Right atrium auricular region (tissue), 2 donors: ENCODE results near the gene IRF8. TPM values are rescaled to one million over a fixed set of nuclear protein-coding genes. Genes with fewer than 3 reads are reported as not detected.

ENCODE experiments used
- DNase-seq: peaks from one replicate; pipeline ENCODE4 v3.0.0-alpha.2; 2019; ENCODE audit warnings: low spot score
- H3K27ac ChIP-seq, 2 donors: fragments of 200-600 bp; sonication (generic); 1 replicate in 1 of 2; 2 replicates in 1 of 2; pipeline ENCODE4 v1.5.1; 2016 to 2019
- H3K27me3 ChIP-seq, 2 donors: fragments of 200-600 bp; sonication (generic); one replicate each; pipeline versions ENCODE4 v1.5.1 to v1.6.0; 2017 to 2019
- H3K36me3 ChIP-seq: fragments of 200-600 bp; sonication (generic); one replicate; pipeline ENCODE4 v1.5.1; 2016
- H3K4me1 ChIP-seq, 2 donors: fragments of 200-600 bp; sonication (generic); one replicate each; pipeline versions ENCODE4 v1.5.1 to v1.6.0; 2017 to 2019
- H3K4me3 ChIP-seq, 2 donors: fragments of 200-600 bp; sonication (generic); 1 replicate in 1 of 2; 2 replicates in 1 of 2; pipeline ENCODE4 v1.5.1; 2017 to 2019; ENCODE audit warnings: mild to moderate bottlenecking in 1 of 2, moderate library complexity in 1 of 2
- H3K9me3 ChIP-seq, 2 donors: fragments of 200-600 bp; sonication (generic); one replicate each; pipeline ENCODE4 v1.5.1; 2019
- CTCF ChIP-seq, 2 donors: fragments of 200-600 bp; sonication (generic); IDR thresholded peaks; one replicate each; pipeline ENCODE4 v1.5.1; 2019; ENCODE audit warnings: antibody characterized with exemption in 2 of 2
- total RNA-seq, 2 donors: library from RNA; depleted of rRNA; stranded (reverse); fragments of >200 nt; gene quantifications; one replicate each; pipeline ENCODE4 v1.1.0, GENCODE V29; 2016

Gene IRF8
- total RNA-seq, 2 donors from 2014 or later, result 2.2 to 10.6 TPM

GRCh38 chr16:85901110-85901509 is 2.1 kb downstream of the IRF8 start:
- Histone ChIP-seq H3K4me3 (no peak overlapping the region), H3K27ac (no peak overlapping the region), H3K4me1 (peaks cover 0 to 24% of the 10 kb centered on the region in 2 donors), H3K36me3 (no peaks in the 10 kb centered on the region), H3K27me3 (peaks cover 0 to 7% of the 10 kb centered on the region in 2 donors), H3K9me3 (no peaks in the 10 kb centered on the region)
- no peak for TF ChIP-seq CTCF (IDR thresholded peaks at IDR 0.05)
- DNase-seq, result no peak

- H3K36me3 ChIP-seq, result no peaks in the 10 kb centered on the region
- H3K4me3 ChIP-seq, result no peak overlapping the region
- DNase-seq, result no peak
- no peaks in the 10 kb centered on the region for H3K9me3 ChIP-seq
- peaks cover 0 to 24% of the 10 kb centered on the region in 2 donors for H3K4me1 ChIP-seq
- TF ChIP-seq CTCF (IDR thresholded peaks at IDR 0.05), result no peak
- H3K27me3 ChIP-seq, result peaks cover 0 to 7% of the 10 kb centered on the region in 2 donors
- no peak overlapping the region for H3K27ac ChIP-seq
Observed at GRCh38 chr16:85901773-85902365, 2.9 kb downstream of the IRF8 start.

- Histone ChIP-seq H3K36me3 (no peaks in the 10 kb centered on the region), H3K27ac (no peak overlapping the region), H3K27me3 (peaks cover 0 to 7% of the 10 kb centered on the region in 2 donors), H3K4me3 (no peak overlapping the region), H3K4me1 (peaks cover 0 to 24% of the 10 kb centered on the region in 2 donors), H3K9me3 (no peaks in the 10 kb centered on the region)
- DNase-seq, result no peak
- no peak for TF ChIP-seq CTCF (IDR thresholded peaks at IDR 0.05)
Observed at GRCh38 chr16:85902366-85903155, 3.6 kb downstream of the IRF8 start.

- DNase-seq, result no peak
- peaks cover 0 to 18% of the 10 kb centered on the region in 2 donors for H3K4me1 ChIP-seq
- TF ChIP-seq CTCF (IDR thresholded peaks at IDR 0.05), result no peak
- H3K27me3 ChIP-seq, result peaks cover 0 to under 1% of the 10 kb centered on the region in 2 donors
- no peak overlapping the region for H3K4me3 ChIP-seq
- no peaks in the 10 kb centered on the region for H3K36me3 ChIP-seq
- no peaks in the 10 kb centered on the region for H3K9me3 ChIP-seq
- no peak overlapping the region for H3K27ac ChIP-seq
Observed at GRCh38 chr16:85903559-85903958, 4.6 kb downstream of the IRF8 start.

GRCh38 chr16:85905110-85906095 is 6.4 kb downstream of the IRF8 start:
- DNase-seq, result no peak
- Histone ChIP-seq H3K27me3 (no peaks in the 10 kb centered on the region), H3K9me3 (no peaks in the 10 kb centered on the region), H3K27ac (no peak overlapping the region), H3K4me1 (peaks cover 0 to 8% of the 10 kb centered on the region in 2 donors), H3K4me3 (no peak overlapping the region), H3K36me3 (no peaks in the 10 kb centered on the region)
- TF ChIP-seq CTCF (IDR thresholded peaks at IDR 0.05), result no peak
